ENCODE data around the gene PLXND1. TPM values are rescaled to one million over a fixed set of nuclear protein-coding genes. Genes with fewer than 3 reads are reported as not detected.
"Not testable (repeated sequence)": the region's sequence is repeated elsewhere in the genome, so short reads cannot be mapped to it uniquely, and the experiment has no call there.

The PLXND1 gene
- total RNA-seq, 1 experiment from 2014 or later = 47.3 TPM

DNA sequence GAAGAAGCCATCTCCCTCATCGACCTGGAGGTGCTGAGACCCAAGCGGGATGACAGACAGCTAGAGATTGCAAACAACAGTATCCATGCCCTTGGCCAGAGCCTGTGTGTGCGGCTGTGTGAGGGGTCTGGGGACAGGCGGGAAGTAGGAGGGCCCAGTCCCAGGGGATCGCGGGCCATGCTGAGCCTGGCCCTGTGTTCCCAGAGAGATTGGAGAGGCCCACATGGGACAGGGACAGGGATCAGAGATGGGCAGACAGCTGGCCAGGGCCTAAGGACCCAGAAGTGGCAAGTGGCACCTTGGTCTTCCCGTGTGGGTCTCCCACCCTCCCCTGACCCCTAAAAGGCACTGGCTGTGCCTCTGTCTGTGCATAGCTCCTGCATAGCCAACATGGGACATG lies 89.0 kb downstream of the PLXND1 start:
- Histone ChIP-seq H3K36me3 (ENCODE audit: control insufficient read depth in 1 of 2, insufficient read depth in 2 of 2, low read length in 2 of 2) (no peaks in the 10 kb centered on the region), H3K9ac (ENCODE audit: low read length) (no peak overlapping the region), H3K9me2 (ENCODE audit: insufficient read depth) (no peaks in the 10 kb centered on the region), H2AFZ (ENCODE audit: low read depth, low read length, poor library complexity, severe bottlenecking) (no peak overlapping the region), H3K4me1 (ENCODE audit: control insufficient read depth in 1 of 2, insufficient read depth in 2 of 2, low read length in 2 of 2) (no peaks in the 10 kb centered on the region), H4K20me1 (ENCODE audit: insufficient read depth) (no peaks in the 10 kb centered on the region), H3K27ac (ENCODE audit: low read depth, low read length) (no peak overlapping the region), H3K9me3 (ENCODE audit: control insufficient read depth in 1 of 2, insufficient read depth in 1 of 2, low read depth in 1 of 2, low read length in 2 of 2) (no peaks in the 10 kb centered on the region), H3K79me2 (ENCODE audit: insufficient read depth, low read length) (no peaks in the 10 kb centered on the region), H3K4me2 (ENCODE audit: low read length) (no peak overlapping the region), H3K27me3 (ENCODE audit: insufficient read depth, low read length) (no peaks in the 10 kb centered on the region), H3K4me3 (replicated peaks in 1 of 2; ENCODE audit: low read depth in 1 of 2, low read length in 2 of 2) (no peak overlapping the region)
- DNase-seq (ENCODE audit: low read depth, low spot score) (no peak), ATAC-seq (no peak)
- TF ChIP-seq JUND (IDR thresholded peaks at IDR 0.05) (no peak), CBX3 (IDR thresholded peaks at IDR 0.05; ENCODE audit: low read depth) (no peak)
- RAD21 ChIA-PET (ENCODE audit: low non-redundant PET in 1 of 2, low total read pairs in 2 of 2, uncharacterized antibody in 2 of 2, unreplicated experiment in 2 of 2) = no interaction called here
- CTCF ChIA-PET = no interaction called here
- POLR2A ChIA-PET = no interaction called here
- no TSS peak for BruUV-seq (replicated peaks)
- intact Hi-C loops (cut with micrococcal nuclease) = no loop called here

DNA sequence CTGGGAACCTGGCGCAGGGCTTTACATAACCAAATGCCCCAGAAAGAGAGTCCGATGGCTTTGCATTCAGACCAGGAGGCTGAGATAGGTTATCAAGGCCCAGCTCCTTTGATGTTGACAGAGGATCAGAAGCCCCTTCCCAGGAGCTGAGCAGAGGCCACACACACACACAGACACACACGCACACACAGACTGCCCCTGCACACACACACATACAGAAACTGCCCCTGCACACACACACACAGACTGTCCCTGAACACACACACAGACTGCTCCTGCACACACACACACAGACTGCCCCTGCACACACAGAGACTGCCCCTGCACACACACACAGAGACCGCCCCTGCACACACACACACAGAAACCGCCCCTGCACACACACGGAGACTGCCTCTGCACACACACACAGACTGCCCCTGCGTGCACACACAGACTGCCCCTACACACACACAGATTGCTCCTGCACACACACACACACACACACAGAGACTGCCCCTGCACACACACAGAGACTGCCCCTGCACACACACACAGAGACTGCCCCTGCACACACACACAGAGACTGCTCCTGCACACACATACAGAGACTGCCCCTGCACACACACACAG lies 90.5 kb downstream of the PLXND1 start:
- H3K4me1 ChIP-seq (ENCODE audit: control insufficient read depth in 1 of 2, insufficient read depth in 2 of 2, low read length in 2 of 2); H3K4me2 ChIP-seq (ENCODE audit: low read length); H3K4me3 ChIP-seq (replicated peaks in 1 of 2; ENCODE audit: low read depth in 1 of 2, low read length in 2 of 2); H3K9me3 ChIP-seq (ENCODE audit: control insufficient read depth in 1 of 2, insufficient read depth in 1 of 2, low read depth in 1 of 2, low read length in 2 of 2); ATAC-seq; DNase-seq (ENCODE audit: low read depth, low spot score); H2AFZ ChIP-seq (ENCODE audit: low read depth, low read length, poor library complexity, severe bottlenecking); H3K36me3 ChIP-seq (ENCODE audit: control insufficient read depth in 1 of 2, insufficient read depth in 2 of 2, low read length in 2 of 2); CTCF ChIA-PET; H3K79me2 ChIP-seq (ENCODE audit: insufficient read depth, low read length); H3K27me3 ChIP-seq (ENCODE audit: insufficient read depth, low read length); intact Hi-C loops (cut with micrococcal nuclease); H3K9me2 ChIP-seq (ENCODE audit: insufficient read depth); BruUV-seq (replicated peaks); RAD21 ChIA-PET (ENCODE audit: low non-redundant PET in 1 of 2, low total read pairs in 2 of 2, uncharacterized antibody in 2 of 2, unreplicated experiment in 2 of 2); H3K27ac ChIP-seq (ENCODE audit: low read depth, low read length); POLR2A ChIA-PET; H3K9ac ChIP-seq (ENCODE audit: low read length); H4K20me1 ChIP-seq (ENCODE audit: insufficient read depth): not testable (repeated sequence)

DNA sequence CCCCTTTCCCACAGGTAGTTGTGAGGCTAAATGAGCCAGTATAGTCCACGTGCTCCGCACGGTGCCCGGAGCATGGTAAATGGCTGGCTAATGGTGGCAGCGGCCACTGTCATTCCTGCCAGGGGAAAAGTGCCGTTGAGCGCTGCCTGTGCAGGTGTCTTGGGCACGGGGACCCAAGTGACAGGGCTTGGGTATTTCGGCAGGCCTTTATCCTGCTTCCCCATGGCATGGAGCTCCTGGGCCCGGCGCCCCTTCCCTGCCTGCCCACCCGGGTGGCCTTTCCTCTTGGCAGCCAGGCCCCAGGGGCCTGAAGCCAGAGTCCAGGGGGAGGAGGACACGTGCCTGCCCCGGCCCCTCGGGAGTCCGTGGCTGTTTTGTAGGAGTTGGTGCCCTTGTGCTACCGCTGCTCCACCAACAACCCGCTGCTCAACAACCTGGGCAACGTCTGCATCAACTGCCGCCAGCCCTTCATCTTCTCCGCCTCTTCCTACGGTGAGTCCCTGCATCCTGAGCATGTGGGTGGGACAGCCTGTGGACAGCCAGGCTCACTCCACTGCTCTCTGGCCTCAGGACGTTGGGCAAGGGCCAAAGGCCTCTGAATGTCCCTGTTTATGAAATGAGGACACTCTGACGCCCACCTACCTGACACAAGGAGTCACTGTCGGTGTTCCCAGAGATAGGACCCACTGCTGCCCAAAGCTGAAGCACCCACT lies 91.2 kb downstream of the PLXND1 start:
- H3K27me3 ChIP-seq (ENCODE audit: insufficient read depth, low read length); H3K4me1 ChIP-seq (ENCODE audit: control insufficient read depth in 1 of 2, insufficient read depth in 2 of 2, low read length in 2 of 2); H3K27ac ChIP-seq (ENCODE audit: low read depth, low read length); ATAC-seq; H3K9me3 ChIP-seq (ENCODE audit: control insufficient read depth in 1 of 2, insufficient read depth in 1 of 2, low read depth in 1 of 2, low read length in 2 of 2); BruUV-seq (replicated peaks); H2AFZ ChIP-seq (ENCODE audit: low read depth, low read length, poor library complexity, severe bottlenecking); H3K36me3 ChIP-seq (ENCODE audit: control insufficient read depth in 1 of 2, insufficient read depth in 2 of 2, low read length in 2 of 2); POLR2A ChIA-PET; H3K79me2 ChIP-seq (ENCODE audit: insufficient read depth, low read length); CTCF ChIA-PET; H4K20me1 ChIP-seq (ENCODE audit: insufficient read depth); H3K9ac ChIP-seq (ENCODE audit: low read length); RAD21 ChIA-PET (ENCODE audit: low non-redundant PET in 1 of 2, low total read pairs in 2 of 2, uncharacterized antibody in 2 of 2, unreplicated experiment in 2 of 2); H3K4me2 ChIP-seq (ENCODE audit: low read length); H3K9me2 ChIP-seq (ENCODE audit: insufficient read depth); intact Hi-C loops (cut with micrococcal nuclease); DNase-seq (ENCODE audit: low read depth, low spot score); H3K4me3 ChIP-seq (replicated peaks in 1 of 2; ENCODE audit: low read depth in 1 of 2, low read length in 2 of 2): not testable (repeated sequence)

All from HCT116 (cell line).